SU-DHL-6 (cell line): ENCODE measurements around the gene PKHD1.

Experiments used
- H2AFZ ChIP-seq: fragments of 200-600 bp; sonication (generic); 2 replicates; pipeline ENCODE4 v1.6.1; 2014; ENCODE audit warnings: low read depth, mild to moderate bottlenecking, moderate library complexity, mixed read lengths, antibody characterized with exemption, low read length; ENCODE audit not compliant: severe bottlenecking
- H3F3A ChIP-seq: fragments of 200-600 bp; shearing (Covaris generic); 2 replicates; pipeline ENCODE4 v1.6.0; 2016; ENCODE audit warnings: antibody characterized with exemption, mild to moderate bottlenecking; ENCODE audit not compliant: insufficient read depth
- H3K27ac ChIP-seq: fragments of 200-600 bp; sonication (generic); 2 replicates; pipeline ENCODE4 v1.5.1; 2016; ENCODE audit warnings: low read depth, mild to moderate bottlenecking, low read length, moderate library complexity, mixed read lengths
- H3K27me3 ChIP-seq: fragments of 200-600 bp; sonication (generic), shearing (Covaris generic); 2 replicates; pipeline ENCODE4 v1.6.0; 2014; ENCODE audit warnings: mild to moderate bottlenecking, low read length
- H3K36me3 ChIP-seq: fragments of 200-600 bp; sonication (generic); 2 replicates; pipeline ENCODE4 v1.6.1; 2014; ENCODE audit warnings: mild to moderate bottlenecking, low read length, mixed read lengths
- H3K4me2 ChIP-seq: fragments of 300-600, 200-600 bp; shearing (Covaris generic), sonication (generic); 2 replicates; pipeline ENCODE4 v1.6.0; 2014; ENCODE audit warnings: low read length, low read depth, mild to moderate bottlenecking; ENCODE audit not compliant: poor library complexity, severe bottlenecking
- H3K4me3 ChIP-seq: fragments of 200-600 bp; sonication (generic); 2 replicates; pipeline ENCODE4 v1.5.1; 2014; ENCODE audit warnings: antibody characterized with exemption, low read length, mild to moderate bottlenecking, mixed read lengths; ENCODE audit not compliant: insufficient read depth, poor library complexity, severe bottlenecking
- H3K79me2 ChIP-seq: fragments of 200-600 bp; sonication (generic); 2 replicates; pipeline ENCODE4 v1.6.1; 2014; ENCODE audit warnings: mild to moderate bottlenecking, low read length, moderate library complexity; ENCODE audit not compliant: insufficient read depth
- H3K9ac ChIP-seq: fragments of 200-600 bp; sonication (generic); 2 replicates; pipeline ENCODE4 v1.7.0; 2014; ENCODE audit warnings: mild to moderate bottlenecking, low read length
- H3K9me2 ChIP-seq: fragments of 200-600 bp; sonication (generic); replicated peaks from 2 replicates; pipeline ENCODE4 v1.6.1; 2014; ENCODE audit warnings: low read length; ENCODE audit not compliant: insufficient read depth
- H3K9me3 ChIP-seq: fragments of 200-600 bp; sonication (generic); 2 replicates; pipeline ENCODE4 v1.6.1; 2014; ENCODE audit warnings: low read length, mixed read lengths; ENCODE audit not compliant: insufficient read depth
- H4K20me1 ChIP-seq: fragments of 200-600 bp; sonication (generic); 2 replicates; pipeline ENCODE4 v1.6.1; 2014; ENCODE audit warnings: low read depth, mild to moderate bottlenecking, antibody characterized with exemption, low read length, moderate library complexity, mixed read lengths
- EZH2phosphoT487 ChIP-seq: fragments of 200-600 bp; sonication (generic), shearing (Covaris generic); conservative IDR thresholded peaks from 2 replicates; pipeline ENCODE4 v1.6.1; 2018; ENCODE audit warnings: mild to moderate bottlenecking, antibody characterized with exemption, low read length, moderate library complexity, mixed read lengths
- TF ChIP-seq, protein P1 (sequence below): fragments of 200-600 bp; sonication (generic); IDR thresholded peaks from one replicate; pipeline ENCODE4 v1.5.1; 2017; ENCODE audit warnings: antibody characterized with exemption, mild to moderate bottlenecking, low read length, moderate library complexity; ENCODE audit not compliant: insufficient read depth, poor library complexity, severe bottlenecking

Gene PKHD1

DNA sequence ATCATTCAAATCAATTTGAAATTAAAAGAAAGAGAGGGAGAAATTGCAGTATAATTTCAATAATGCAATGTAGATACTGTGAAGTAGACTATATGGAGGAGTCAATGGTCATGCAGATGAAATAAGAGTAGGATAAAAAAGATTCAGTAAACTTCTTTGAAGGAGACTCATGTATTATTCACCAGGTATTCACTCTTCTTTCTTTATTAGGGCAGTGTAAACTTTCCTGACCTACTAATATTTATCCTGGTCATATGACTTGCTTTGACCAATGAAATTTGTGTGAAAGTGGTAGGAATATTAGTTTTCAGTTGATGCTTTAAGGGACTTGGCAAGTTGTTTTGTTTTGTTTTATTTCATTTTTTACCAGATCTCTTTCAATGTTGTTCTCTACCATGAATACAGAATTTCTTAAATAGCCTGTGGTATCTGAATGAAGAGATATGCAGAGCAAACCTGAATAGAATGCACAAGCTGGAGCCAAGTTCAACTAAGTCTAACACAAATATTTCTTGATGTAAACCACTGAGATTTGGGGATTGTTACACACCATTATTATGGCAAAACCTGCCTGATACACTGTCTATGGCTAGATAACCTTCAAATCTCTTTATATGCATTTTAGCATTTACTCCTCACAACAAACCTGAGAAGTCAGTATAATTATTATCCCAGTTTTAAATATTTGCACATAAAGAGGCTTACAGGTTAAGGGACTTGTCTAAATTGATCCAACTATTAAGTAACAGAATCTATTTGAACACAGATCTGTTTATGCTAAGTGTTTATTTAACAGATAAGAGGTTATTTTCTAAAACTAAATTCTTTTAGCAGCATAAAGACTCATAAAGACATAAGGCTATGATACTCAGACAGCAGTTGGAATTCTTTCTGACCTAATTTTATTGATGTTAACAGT is 311.2 kb downstream of the PKHD1 start:
- Histone ChIP-seq H3K9me2 (no peaks in the 10 kb centered on the region), H3K27me3 (no peaks in the 10 kb centered on the region), H3K27ac (no peak overlapping the region)

DNA sequence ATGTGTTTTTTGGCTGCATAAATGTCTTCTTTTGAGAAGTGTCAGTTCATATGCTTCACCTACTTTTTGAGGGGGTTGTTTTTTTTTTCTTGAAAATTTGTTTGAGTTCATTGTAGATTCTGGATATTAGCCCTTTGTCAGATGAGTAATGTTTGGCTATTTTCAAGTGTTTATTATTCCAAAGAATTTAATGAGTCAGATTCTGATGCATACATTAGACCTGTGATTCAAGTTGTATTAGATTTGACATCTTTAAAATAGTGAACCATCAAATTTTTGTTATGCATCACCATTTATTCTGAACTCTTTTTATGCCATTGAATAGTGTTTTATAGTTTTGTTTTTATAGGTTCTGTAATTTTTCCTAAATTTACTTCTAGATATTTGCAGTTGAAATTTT is 319.3 kb downstream of the PKHD1 start:
- Histone ChIP-seq H3K4me2 (no peak overlapping the region), H4K20me1 (peaks cover 12% of the 10 kb centered on the region; the same call in 1 of the 2 replicates), H3K27ac (no peak overlapping the region), H3K9me3 (no peaks in the 10 kb centered on the region), H3K79me2 (no peaks in the 10 kb centered on the region), H3K9ac (no peak overlapping the region), H3K27me3 (no peaks in the 10 kb centered on the region; the same call in 1 of the 2 replicates), H3K36me3 (no peaks in the 10 kb centered on the region; the same call in 1 of the 2 replicates), H2AFZ (no peak overlapping the region), H3K9me2 (no peaks in the 10 kb centered on the region), H3K4me3 (no peak overlapping the region), H3F3A (no peaks in the 10 kb centered on the region)
- TF ChIP-seq EZH2phosphoT487: no peak
- TF ChIP-seq, protein P1, sequence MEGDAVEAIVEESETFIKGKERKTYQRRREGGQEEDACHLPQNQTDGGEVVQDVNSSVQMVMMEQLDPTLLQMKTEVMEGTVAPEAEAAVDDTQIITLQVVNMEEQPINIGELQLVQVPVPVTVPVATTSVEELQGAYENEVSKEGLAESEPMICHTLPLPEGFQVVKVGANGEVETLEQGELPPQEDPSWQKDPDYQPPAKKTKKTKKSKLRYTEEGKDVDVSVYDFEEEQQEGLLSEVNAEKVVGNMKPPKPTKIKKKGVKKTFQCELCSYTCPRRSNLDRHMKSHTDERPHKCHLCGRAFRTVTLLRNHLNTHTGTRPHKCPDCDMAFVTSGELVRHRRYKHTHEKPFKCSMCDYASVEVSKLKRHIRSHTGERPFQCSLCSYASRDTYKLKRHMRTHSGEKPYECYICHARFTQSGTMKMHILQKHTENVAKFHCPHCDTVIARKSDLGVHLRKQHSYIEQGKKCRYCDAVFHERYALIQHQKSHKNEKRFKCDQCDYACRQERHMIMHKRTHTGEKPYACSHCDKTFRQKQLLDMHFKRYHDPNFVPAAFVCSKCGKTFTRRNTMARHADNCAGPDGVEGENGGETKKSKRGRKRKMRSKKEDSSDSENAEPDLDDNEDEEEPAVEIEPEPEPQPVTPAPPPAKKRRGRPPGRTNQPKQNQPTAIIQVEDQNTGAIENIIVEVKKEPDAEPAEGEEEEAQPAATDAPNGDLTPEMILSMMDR: no peak

More for the DNA sequence above, 311.2 kb downstream of the PKHD1 start:
- H3K9ac ChIP-seq: no peak overlapping the region
- H4K20me1 ChIP-seq: no peaks in the 10 kb centered on the region
- H3K9me3 ChIP-seq: no peaks in the 10 kb centered on the region
- no peaks in the 10 kb centered on the region for H3K79me2 ChIP-seq
- H3K36me3 ChIP-seq: no peaks in the 10 kb centered on the region
- H3K4me3 ChIP-seq: no peak overlapping the region
- TF ChIP-seq, protein P1: no peak
- TF ChIP-seq EZH2phosphoT487: no peak
- no peak overlapping the region for H2AFZ ChIP-seq
- no peaks in the 10 kb centered on the region for H3F3A ChIP-seq
- no peak overlapping the region for H3K4me2 ChIP-seq

DNA sequence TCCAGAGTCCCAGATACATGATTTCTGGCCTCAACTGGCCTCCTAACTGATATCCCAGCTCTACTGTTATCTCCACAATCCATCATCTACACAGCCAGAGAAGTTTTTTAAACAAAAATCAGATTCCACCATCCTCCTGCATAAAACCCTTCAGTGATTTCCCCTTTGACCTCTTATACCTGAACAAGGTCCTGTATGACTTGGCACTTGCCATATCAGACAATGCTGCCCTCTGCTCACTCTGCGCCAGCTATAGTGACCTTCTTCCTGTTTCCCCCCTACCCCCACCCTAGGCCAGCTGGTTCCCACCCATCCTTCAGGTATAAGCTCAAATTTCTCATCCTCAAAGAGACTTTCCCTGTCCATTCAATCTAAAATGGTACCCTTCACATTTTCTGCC is 322.2 kb downstream of the PKHD1 start:
- H3K4me3 ChIP-seq: no peak overlapping the region
- H3K27ac ChIP-seq: no peak overlapping the region
- no peak overlapping the region for H3K9ac ChIP-seq
- no peaks in the 10 kb centered on the region; the same call in 1 of the 2 replicates for H3K27me3 ChIP-seq
- no peak overlapping the region for H2AFZ ChIP-seq
- H3K36me3 ChIP-seq: no peaks in the 10 kb centered on the region; the same call in 1 of the 2 replicates
- no peaks in the 10 kb centered on the region for H3K9me3 ChIP-seq
- no peaks in the 10 kb centered on the region for H3K79me2 ChIP-seq
- TF ChIP-seq, protein P1: no peak
- TF ChIP-seq EZH2phosphoT487: no peak
- peaks cover 12% of the 10 kb centered on the region; the same call in 1 of the 2 replicates for H4K20me1 ChIP-seq
- no peaks in the 10 kb centered on the region for H3K9me2 ChIP-seq
- H3F3A ChIP-seq: no peaks in the 10 kb centered on the region
- no peak overlapping the region for H3K4me2 ChIP-seq
